Inferior parietal cortex (tissue), 1 donor: ENCODE data around the gene SEC23IP.

Experiments
- DNase-seq: peaks from one replicate; pipeline ENCODE4 v3.0.0-alpha.2; 2016; ENCODE audit errors: extremely low spot score

SEC23IP gene

GRCh38 chr10:119940487-119940886, 48.0 kb downstream of the SEC23IP start:
- DNase-seq = no peak

GRCh38 chr10:119942973-119943372, 50.4 kb downstream of the SEC23IP start:
- no peak for DNase-seq

DNA sequence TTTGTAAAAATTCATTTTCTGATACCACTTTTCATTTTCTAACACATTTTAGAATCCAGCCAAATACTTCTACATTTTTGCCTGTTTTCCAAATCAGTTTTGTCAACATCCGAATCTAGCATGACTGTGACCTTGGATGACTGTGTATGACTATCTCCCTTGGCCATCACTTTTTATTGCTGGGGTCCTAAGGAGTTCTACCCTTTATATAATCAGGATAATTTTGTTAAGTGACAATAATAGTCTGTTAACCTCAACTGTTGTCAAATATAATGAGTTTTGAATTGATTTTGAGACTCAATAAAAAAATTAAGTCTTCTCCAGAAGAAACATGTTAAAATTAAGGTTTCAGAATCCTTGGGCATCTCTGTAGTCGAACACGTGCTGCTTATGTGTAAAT, 53.3 kb downstream of the SEC23IP start:
- DNase-seq = no peak

DNA sequence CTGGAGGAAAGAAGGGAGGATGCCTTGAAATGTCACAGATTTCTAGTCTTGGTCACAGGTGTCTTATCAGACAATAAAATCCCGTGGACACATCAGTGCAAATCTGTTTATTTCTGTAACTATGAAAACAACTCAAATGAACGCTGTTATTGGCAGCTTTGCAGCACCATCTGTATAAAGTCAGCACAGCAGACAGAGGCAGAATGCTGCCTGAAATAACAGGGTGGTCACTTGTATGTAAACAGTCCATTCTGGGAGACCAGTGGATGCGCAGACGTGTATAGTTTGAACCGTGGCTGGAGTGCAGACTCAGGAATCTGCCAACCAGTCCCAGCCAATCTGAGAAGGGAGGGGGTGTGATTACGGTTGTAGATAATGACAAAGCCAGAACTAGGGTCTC, 54.8 kb downstream of the SEC23IP start:
- no peak for DNase-seq

- DNase-seq = no peak
These were observed 64.9 kb downstream of the SEC23IP start for GRCh38 chr10:119957451-119957850.

DNA sequence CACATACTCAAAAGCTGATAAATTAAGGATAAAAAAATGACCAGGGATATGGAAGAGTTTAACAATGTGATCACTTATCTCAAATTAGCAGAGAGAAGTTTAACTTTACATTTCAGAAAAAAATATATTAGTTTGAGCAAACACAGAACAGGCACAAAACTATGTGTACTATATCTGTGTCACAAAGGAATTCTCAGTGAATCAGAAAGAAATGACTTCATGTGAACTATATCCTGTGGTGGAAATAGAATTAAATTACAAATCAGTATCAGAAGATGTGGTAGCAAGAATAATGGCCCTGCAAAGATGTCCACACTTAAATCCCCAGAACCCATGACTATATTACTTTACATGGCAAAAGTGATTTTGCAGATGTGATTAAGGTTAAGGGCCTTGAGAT, 70.3 kb downstream of the SEC23IP start:
- DNase-seq = no peak

DNA sequence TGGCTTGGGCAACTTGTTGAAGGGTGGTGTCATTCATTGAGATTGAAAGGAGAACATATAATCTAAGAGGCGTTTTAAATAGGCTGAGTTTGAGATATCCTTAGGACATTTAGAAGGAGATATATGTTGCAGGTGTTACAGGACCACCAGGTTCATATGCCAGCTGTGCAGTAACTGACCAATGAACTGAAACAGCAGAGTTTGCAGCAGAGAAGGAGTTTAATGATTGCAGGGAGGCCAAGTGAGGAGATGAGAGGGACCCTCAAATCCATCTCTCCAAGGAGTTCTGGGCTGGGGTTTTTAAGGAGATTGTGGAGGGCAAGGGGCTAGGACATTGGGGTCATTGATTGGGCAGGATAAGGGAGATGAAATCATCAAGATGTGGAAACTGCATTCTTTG, 74.5 kb downstream of the SEC23IP start:
- no peak for DNase-seq

- DNase-seq = no peak
These were observed 77.1 kb downstream of the SEC23IP start for GRCh38 chr10:119969609-119970008.

- DNase-seq = no peak
These were observed 77.6 kb downstream of the SEC23IP start for GRCh38 chr10:119970107-119970506.

GRCh38 chr10:119970963-119971362, 78.4 kb downstream of the SEC23IP start:
- no peak for DNase-seq

DNA sequence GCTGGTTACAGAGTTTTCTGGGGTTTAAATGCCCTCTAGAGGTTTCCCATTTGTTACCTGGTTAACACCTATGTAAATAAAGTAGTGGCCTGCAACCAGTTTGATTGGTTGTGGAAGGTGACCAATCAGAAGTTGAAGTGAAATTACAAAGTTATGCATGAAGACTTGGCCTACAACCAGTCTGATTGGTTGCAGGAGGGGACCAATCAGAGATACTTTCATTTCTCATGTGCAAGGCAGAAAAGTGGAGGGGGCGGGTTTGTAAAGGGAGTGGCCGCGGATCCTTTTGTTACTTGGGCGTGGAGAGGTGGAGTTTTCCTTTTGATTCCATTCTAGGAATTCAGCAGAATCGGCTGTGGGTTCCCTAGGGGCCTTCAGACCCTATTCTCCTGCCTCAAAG, 80.8 kb downstream of the SEC23IP start:
- DNase-seq = no peak

- DNase-seq = no peak
These were observed 83.9 kb downstream of the SEC23IP start for GRCh38 chr10:119976421-119976820.

DNA sequence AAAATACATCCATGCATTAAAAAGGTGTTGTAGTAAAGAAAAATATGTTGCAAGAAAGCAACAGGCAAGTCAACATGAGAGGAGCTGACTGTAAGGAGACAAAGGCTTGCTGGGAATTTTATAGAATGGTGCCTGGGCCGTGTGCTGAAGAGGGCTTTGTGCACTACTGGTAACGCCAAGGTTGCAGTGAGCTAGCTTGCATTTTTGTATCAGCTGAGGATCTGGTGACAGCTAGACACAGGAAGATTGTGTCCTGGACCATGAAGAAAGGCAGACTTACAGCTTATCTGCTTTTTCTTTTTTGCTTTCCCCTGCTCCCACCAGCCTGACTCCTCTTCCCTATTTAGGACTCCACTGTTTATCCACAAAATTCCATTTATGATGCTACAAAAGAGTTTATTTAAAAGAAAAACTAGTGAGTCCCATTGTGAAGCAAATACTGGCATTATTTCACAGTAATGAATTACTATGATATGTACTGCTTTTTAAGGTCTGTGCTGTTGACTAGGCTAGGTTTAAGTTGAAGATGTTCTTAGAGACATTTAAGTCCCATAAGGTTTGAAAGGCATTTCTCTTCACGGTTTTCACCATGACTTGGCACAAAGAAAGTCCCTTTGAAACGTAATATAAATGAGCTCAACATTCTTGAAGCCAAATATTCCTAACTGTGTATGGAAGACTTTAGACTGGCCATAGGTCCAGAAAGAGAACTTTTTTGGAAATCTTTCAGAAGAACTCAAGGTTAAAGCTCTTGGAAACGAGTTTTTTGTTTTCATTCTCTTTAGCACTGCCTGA, 88.6 kb downstream of the SEC23IP start:
- DNase-seq = no peak

DNA sequence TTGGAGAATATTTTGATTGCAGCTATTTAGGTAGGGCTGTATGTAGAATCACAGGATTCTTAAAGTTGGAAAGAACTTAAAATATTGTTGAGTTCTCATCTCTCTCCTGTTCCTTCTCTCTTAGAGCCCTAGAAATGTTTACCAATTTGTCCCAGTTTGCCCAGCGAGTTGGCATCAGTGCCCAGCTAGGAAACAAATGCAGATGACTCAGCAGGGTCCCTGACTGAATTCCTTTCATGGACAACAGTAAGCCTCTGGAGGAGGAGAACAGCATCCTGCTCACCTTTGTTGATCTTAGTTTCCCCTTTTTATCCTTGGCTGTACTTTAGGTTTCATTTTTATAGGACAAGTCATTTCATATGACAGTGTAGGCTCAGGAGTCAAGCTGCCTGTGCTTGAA, 89.3 kb downstream of the SEC23IP start:
- DNase-seq = peak; percentile 2

- no peak for DNase-seq
These were observed 95.8 kb downstream of the SEC23IP start for GRCh38 chr10:119988333-119988732.

GRCh38 chr10:119989966-119990365, 97.4 kb downstream of the SEC23IP start:
- DNase-seq = no peak

- no peak for DNase-seq
These were observed 98.5 kb downstream of the SEC23IP start for GRCh38 chr10:119991066-119991465.

- no peak for DNase-seq
These were observed 99.3 kb downstream of the SEC23IP start for GRCh38 chr10:119991816-119992215.
